Renal pelvis (tissue), 4 donors: ENCODE results near the gene CPNE6. TPM values are rescaled to one million over a fixed set of nuclear protein-coding genes. Genes with fewer than 3 reads are reported as not detected.
A peak's percentile ranks its signal among the peaks of the same experiment; 100 is the strongest.

Experiments
- DNase-seq: peaks from one replicate; pipeline ENCODE4 v3.0.0-alpha.2; 2013
- polyA plus RNA-seq, 3 donors: library from polyadenylated mRNA; unstranded; fragments of 120-200 nt; gene quantifications; one replicate each; pipeline ENCODE4 v1.2.1, GENCODE V29; 2013; ENCODE audit not compliant: insufficient read length in 3 of 3

The CPNE6 gene
- polyA plus RNA-seq, 3 donors = 0.24 TPM; not detected in 2

DNA sequence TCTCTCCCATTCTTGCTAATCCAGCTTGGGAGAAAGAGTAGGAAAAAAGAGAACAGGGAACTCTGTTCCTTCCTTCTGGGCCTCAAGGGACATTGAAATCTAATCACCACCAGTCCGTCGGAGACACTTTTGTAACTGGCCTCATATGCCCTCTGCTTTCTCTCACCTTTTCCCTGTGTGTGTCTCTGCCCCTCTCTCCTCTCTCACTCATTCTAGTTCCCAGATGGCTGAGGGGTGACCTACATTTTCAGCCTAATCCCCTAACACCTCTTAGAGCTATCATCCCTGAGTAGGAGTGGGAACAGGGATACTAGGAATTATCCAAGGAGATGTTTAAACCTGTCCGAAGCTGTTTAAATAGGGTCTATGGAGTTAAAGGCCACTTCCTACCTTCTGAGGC, 13.9 kb downstream of the CPNE6 start:
- no peak for DNase-seq

DNA sequence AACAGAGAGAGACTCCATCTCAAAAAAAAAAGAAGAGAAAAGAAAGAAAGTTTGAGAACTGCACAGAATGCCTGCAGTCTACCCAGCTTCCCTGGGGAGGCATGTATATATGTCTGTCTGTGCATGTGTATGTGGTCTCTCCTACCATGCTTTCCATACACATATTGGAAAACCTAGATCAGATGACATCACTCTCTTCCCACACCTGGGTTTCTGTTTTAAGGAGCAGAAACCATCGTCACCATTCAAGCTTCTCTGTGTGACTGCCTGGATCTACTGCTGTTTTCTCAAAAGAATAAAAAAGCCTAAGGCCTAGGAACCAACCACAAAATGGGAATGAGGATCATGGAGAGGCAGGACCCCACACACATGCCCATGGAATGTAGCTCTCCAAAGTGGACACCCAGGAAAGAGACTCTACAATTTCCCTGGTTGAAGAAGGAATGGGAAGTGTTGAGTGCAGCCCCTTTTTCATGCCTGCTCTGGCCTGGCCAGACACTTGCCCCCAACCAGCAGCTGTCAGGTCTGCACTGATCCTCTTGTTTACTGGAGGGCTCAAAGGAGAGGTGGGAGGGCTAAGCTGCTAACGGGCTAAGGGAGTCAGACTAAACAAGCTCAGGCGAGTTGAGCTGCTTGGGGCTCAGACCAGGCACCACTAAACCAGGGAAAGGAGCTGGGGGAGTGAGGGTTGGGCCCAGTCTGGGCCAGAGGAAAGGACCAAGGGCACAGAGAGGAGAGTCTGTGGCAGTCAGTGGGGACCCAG, 15.0 kb downstream of the CPNE6 start:
- no peak for DNase-seq

DNA sequence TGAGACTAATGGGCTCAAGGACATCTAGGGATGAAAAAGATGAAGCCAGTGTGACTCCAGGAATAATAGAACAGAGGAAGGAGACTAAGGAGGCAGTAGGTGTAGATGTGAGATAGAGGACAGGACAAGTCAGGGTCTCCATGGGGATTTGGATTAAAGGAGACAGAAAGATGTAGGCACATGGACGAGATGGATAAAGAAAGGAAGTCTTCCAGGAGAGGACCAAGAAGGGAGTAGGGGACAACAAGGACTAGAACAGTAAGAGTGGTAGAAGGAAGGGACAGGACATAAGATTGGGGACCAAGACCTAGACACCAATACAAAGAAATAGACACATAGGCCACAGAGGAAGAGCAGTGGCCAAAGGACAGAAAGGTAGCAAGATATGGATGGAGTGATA, 15.6 kb downstream of the CPNE6 start:
- no peak for DNase-seq

DNA sequence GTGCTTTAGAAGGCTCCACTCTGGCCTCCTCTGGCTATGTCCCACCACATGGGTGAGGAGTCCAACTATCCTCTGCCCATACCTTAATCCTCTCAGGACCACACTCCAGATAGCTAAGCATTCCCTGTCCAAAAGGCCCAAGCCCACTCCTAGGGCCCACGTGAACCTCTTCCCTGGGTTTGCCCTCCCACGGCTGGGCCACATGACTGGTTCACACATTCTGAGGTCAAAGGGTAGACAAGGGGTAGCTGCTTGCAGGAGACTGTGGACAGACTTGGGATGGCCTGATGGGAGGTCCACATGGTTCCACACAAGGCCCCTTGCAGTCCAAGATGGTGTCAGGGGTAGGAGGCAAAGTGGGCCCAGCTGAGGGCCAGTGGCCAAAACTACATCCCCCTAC, 16.7 kb downstream of the CPNE6 start:
- no peak for DNase-seq

DNA sequence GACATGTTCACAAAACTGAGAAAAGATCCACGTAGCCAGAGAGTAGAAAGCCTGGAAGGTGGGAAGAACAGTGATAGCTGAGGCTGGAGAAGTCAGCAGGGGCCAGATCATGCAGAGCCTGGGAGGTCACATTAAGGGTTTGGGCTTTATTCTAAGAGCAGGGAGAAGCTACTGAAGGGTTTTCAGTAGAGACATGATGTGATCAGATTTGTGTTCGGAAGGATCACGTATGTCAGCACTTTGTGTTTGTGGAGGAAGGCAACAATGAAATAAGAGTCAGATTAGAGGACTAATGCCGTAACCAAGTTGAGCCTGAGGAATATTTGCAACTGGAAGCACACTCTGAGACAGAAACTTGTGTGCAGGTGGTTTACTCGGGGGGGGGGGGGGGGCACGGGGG, 18.5 kb downstream of the CPNE6 start:
- DNase-seq = no peak

DNA sequence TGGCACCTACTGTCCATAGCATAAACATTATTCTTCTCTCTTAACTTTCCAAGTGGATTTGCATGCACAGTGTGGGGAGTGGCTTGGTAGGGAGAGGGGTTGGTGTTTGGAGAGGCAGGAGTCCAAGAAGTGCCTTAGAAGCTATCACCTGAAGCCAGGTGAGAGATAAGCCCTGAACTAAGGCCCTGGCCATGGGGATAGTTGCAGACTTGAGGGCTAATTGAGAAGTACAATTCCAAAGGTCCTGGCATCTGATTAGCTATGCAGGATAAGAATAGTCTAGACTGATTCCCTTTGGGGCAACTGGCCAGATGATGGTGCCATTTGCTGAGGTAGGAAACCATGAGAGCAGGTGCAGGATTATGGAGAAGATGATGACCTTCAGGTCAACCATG, 20.7 kb downstream of the CPNE6 start:
- no peak for DNase-seq

DNA sequence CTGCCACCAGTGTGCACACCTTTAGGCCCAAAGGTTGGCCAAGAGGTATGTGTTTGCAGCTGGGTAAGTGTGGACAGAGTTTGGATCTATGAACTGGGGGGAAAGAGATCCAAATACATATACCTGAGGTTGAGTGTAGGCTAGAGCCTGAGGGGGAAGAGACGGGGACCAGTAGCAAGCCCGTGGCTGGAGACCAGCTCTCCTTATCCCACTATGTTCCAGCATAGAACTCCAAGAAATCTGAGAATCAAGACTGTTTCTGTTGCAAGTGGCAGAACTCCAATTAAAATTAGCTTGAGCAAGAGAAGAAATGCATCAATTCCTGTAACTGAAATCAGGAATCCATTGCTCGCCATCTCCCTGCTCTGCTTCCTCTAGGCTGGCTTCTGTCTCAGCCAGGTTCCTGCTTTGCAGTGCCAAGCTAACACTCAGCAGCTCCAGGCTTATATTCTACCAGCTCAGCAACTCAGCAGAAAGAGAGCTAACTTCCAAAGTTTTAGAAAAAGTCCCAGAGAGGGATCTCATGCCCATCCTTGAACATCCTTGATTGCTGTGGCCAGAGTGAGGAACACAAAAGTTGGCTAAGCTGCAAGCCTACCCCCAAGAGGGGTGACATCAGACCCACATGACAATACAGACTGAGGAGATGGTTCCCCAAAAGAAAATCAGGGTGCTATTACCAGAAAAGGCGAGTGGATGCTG, 21.3 kb downstream of the CPNE6 start:
- DNase-seq = no peak

DNA sequence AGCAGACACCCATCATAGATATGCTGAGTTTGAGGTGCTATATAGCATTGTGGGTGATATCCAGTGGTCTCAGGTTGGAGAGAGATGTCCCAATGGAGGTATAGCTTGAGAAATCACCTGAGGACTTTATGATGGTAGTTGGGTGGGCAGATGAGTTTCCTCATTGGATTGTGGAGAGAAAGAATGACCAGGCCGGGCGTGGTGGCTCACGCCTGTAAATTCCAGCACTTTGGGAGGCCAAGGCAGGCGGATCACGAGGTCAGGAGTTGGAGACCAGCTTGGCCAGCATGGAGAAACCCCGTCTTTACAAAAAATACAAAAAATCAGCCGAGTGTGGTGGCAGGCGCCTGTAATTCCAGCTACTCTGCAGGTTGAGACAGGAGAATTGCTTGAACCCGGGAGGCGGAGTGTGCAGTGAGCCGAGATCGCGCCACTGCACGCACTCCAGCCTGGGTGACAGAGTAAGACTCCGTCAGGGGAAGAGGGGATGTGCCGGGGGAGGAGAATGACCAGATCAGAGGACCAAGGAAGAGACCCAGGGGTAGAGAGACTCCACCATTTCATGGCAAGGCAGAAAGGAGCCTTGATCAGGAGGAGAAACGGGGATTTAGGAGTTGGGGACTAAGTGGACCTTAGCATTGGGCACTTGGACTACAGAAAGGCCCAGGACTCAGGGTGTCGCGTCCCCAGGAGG, 22.0 kb downstream of the CPNE6 start:
- no peak for DNase-seq

DNA sequence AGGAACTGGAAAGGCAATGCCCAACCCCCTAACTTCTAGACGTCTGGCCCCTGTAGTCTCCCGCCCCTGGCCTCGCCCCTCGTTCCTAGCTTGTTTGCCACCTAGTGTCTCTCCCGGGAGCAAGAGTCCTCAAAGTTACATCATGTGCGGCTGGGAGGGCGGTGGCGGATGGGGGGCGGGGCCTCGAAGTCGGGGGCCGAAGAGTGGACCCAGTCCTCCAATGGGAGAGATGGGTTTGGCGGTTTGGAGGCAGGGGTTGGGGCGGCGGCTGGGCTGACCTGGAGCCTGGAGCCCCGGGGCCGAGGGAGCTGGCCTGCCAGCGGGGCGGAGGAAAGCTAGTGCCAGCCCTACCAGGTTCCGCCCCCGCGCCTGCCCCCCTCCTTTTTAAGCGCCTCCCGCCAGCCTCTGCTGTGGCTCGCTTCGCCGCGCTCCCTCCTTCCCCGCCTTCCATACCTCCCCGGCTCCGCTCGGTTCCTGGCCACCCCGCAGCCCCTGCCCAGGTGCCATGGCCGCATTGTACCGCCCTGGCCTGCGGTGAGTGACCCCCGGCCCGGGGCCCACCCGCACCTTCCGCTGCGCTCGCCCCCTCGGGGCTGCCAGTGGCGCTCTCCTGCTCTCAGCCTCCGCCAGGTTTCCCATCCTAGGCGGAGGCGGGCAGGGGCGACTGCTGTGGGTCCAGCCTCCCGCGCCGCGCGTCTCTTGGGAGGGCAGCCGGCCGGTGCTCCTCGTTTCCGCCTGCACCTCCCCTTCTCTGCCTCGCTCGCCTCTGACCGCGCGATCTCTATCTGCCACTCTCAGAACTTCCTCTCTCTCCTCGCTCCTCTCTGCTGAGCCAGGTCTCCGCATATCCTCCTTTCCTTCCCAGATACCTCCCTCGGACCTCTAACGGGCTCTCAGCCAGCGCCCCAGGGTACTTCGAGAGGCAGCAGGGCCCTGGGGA, 22.8 kb downstream of the CPNE6 start, which contains the start of gene PCK2:
Gene PCK2, plus strand, starts transcription at position 411 of the 940 bp plus-strand sequence. Its CDS starts 95 bp downstream, at position 506.
- DNase-seq = peak; percentile 78

DNA sequence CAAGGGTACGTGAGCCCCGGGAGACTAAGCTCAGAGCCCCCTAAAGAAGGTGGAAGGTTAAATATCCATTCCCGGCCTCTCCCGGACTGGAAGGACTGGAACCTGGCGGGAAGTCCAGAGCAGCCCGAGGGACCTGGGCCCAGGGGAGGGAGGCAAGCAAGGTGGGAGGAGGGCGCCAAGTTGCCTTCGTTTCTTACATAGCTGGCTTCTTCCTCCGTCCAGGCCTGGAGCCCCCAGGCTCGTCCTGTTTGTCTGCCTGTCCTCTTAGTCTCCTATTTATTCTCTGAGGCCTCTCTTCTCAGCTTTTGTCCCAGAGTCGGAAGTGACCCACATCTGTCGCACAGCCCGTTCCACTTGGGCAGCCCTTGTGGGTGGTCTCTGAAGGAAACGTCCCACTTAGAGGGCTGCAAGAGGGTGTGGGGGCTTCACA, 23.5 kb downstream of the CPNE6 start:
- DNase-seq = no peak

DNA sequence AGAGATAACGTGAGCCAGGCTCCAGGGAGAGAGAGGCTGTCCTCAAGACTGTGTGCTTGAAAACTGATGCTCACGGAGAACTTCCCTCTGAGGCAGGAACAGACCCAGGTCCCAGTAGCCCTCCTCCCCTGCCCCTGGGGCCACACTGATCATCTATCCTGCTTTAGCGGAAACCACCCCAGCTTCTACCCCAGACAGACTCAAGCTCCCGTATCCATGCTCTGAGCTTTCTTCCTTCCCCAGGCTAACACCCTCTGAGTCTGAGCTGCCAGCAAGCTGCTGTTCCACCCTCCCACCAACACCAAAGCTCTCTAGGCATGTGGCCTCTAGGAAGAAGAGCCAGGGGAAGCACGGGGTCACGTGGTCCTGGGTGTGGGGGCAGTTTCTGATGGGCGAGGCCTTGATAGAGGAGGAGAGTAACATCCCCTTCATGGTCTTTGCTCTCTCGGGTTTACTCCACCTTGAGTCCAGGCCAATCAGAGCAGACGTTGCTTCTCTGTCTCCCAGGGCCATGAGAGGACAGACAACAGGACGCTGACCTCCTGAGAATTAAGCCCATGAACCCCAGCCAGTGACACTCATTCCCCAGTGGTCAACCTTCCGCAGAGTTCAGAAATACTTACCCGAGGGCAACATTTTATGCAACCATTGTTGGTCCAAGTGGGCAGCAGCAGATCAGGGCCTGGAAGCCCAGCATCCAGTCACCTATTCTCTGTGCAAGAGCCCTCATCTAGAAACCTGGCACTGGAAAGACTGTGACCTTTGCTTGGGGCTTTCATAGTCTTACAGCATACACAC, 24.1 kb downstream of the CPNE6 start:
- no peak for DNase-seq

DNA sequence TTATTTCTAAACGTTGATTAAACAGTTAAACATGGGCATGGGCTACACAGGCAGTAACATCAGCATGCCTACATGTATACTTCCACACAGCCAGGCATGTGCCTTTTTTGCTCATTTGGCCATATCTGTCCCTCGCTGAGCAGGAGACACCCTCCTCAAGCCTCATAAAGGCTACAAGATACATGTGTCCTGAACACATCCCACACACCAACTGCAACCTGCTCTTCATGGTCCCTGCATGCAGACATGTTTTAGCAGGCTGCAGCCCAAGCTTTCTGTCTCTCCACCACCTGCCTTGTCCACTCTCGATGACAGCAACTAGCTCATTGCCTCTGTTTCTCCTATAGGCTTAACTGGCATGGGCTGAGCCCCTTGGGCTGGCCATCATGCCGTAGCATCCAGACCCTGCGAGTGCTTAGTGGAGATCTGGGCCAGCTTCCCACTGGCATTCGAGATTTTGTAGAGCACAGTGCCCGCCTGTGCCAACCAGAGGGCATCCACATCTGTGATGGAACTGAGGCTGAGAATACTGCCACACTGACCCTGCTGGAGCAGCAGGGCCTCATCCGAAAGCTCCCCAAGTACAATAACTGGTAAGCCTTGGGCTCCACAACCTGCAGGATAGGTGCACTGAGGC, 25.3 kb downstream of the CPNE6 start:
- DNase-seq = no peak

DNA sequence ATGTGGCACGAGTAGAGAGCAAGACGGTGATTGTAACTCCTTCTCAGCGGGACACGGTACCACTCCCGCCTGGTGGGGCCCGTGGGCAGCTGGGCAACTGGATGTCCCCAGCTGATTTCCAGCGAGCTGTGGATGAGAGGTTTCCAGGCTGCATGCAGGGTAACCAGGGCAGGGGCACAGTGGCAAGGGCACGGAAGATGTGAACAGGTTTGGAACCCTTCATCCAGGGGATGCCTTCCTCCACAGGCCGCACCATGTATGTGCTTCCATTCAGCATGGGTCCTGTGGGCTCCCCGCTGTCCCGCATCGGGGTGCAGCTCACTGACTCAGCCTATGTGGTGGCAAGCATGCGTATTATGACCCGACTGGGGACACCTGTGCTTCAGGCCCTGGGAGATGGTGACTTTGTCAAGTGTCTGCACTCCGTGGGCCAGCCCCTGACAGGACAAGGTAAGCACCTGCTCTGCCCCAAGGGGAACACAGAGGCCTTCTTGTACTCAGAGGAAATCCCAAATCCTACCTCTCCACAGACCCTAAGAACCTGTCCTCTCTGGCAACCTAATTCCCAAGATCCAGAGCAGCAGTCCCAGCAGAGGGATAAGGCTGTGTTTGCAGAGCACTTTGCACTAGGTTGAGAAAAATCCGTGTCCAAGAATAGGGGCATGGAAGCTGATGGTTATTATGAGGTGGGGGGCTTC, 27.0 kb downstream of the CPNE6 start:
- DNase-seq = no peak

DNA sequence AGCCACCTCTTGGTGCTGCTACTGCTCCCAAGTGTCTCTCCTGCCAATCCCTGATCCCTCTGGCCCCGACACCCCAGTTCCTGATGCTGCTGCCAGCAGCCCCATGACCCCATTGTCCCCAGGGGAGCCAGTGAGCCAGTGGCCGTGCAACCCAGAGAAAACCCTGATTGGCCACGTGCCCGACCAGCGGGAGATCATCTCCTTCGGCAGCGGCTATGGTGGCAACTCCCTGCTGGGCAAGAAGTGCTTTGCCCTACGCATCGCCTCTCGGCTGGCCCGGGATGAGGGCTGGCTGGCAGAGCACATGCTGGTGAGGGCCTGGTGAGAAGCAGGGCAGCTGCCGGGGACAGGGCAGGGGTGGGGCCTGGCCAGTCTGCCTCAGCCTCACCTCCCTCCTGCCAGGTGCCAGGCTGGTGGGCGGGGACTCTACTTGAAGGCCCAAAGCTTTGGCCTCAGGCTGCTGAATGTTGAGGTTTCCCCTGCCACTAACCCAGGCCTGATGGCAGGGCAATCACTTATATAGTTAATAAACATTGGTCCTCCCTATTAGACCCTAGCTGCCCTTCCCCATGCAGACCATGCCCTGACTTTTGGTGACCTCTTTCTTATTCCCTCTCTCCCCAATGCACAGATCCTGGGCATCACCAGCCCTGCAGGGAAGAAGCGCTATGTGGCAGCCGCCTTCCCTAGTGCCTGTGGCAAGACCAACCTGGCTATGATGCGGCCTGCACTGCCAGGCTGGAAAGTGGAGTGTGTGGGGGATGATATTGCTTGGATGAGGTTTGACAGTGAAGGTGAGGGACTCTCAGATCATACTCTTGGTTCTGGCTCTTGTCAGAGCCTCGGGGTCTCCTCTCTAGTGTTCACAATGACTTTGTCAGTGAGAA, 27.8 kb downstream of the CPNE6 start:
- DNase-seq = no peak

DNA sequence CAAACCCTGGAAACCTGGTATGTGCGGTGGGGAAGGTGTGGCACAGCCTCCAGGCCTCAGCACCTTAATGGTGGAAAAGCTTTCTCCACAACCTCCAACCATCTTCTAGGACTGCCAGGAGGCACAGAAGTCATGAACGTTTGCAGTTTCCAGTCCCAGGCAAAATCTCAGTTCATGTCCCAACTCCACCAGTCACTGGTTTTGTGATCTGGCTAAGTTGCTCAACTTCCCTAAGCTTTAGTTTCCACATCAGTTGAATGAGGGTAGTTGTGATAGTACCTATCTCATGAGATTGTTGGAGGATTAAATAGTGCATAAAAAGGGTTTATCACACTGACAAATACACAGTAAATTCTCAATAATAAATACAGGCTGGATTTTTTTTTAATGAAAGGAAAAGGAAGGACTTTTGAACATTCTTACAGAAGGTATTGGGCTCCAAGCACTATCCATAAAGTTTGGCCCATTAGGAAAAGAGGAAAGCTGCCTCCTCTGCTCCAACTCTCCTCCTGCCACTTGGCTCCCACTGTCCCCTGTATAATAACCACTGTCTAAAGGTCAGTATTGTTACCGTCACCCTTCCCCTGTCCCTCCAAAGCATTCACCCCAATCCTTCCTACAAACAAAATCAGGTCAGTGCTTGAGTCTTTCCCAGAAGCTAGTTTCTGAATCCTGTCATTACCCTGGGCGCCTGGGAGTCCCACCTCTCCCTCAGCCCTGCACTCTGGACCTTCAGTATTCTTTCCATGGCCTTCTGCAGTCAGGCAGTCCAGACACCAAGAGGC, 29.0 kb downstream of the CPNE6 start:
- DNase-seq = no peak

DNA sequence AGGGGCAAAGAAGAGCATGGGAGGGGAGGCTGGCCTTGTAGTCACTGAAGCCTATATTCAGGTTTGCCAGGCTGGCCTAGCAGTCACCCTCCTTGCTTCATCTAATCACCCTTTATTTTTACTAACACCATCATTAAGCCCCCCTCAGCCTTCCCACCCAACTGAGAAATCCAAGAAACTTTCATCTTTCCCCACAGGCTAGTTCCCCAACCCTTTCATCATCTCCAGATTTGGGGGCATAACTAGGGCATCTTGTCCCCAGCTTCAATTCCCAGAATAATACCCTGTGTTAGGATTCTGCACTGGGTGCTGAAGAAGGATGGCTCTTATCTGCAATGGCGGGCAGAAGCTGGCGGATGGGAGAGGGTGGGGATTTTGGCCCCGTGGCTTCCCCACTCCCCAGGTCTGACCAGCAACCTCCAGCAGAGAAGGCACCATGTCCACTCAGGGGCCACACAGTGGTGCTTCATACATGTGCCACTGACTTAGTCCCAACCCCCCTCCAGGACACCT, 29.7 kb downstream of the CPNE6 start:
- no peak for DNase-seq

DNA sequence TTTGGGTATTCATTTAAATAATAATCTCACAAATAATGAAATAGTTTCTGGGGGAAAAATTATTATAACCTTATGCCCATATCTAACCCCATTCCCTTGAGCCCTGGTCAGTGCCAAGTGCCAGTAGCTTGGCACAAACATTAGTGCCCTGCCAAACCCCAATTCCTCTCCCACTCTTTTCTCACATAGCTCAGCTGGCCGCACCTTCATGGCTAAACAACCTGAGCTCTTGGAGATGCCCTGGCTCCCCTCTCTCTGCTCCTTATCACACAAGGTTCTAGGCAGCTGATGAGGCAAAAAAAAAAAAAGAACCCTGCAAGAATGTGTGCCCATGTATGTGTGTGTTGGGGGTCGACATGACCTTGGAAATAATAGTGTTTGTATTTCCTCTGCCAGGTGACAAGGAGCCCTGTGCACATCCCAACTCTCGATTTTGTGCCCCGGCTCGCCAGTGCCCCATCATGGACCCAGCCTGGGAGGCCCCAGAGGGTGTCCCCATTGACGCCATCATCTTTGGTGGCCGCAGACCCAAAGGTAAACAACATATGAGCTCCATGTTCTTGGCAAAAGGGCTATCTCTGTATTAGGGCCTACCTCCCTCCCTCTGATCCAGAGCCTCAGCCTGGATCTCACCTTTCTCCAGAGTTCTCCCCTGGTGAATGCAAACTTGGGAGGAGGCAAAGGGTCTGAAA, 31.1 kb downstream of the CPNE6 start:
- no peak for DNase-seq
